ENCODE data around the gene ARHGAP4. TPM values are rescaled to one million over a fixed set of nuclear protein-coding genes. Genes with fewer than 3 reads are reported as not detected.
A peak's percentile ranks its signal among the peaks of the same experiment; 100 is the strongest.

ARHGAP4 gene
- total RNA-seq, 4 donors from 2014 or later = 44.9 to 52.4 (median 49.9) TPM

GRCh38 chrX:153948847-153949805 is 23.1 kb upstream of the ARHGAP4 start:
- H3K27me3 ChIP-seq = no peaks in the 10 kb centered on the region
- in situ Hi-C loops (cut with MboI; ENCODE audit: low pct_ligation_motif_present in 1 of 4, low pct_unique_long_range_greater_than_20kb in 1 of 4, low sequenced_read_pairs in 3 of 4) = loop anchor here in 1 of 4 donors (25.0 kb wide), 2 partner anchors 162 to 987 kb away; partner anchors contain the start of genes IDH3G, SRPK3 and SSR4
- no peaks in the 10 kb centered on the region for H3K36me3 ChIP-seq
- no peak for DNase-seq
- peak overlapping the region; percentile 58 to 72 (median 66) for H3K27ac ChIP-seq
- no peaks in the 10 kb centered on the region for H3K9me3 ChIP-seq
- TF ChIP-seq, protein P1, sequence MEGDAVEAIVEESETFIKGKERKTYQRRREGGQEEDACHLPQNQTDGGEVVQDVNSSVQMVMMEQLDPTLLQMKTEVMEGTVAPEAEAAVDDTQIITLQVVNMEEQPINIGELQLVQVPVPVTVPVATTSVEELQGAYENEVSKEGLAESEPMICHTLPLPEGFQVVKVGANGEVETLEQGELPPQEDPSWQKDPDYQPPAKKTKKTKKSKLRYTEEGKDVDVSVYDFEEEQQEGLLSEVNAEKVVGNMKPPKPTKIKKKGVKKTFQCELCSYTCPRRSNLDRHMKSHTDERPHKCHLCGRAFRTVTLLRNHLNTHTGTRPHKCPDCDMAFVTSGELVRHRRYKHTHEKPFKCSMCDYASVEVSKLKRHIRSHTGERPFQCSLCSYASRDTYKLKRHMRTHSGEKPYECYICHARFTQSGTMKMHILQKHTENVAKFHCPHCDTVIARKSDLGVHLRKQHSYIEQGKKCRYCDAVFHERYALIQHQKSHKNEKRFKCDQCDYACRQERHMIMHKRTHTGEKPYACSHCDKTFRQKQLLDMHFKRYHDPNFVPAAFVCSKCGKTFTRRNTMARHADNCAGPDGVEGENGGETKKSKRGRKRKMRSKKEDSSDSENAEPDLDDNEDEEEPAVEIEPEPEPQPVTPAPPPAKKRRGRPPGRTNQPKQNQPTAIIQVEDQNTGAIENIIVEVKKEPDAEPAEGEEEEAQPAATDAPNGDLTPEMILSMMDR (IDR thresholded peaks at IDR 0.05) = no peak
- no peak for TF ChIP-seq POLR2AphosphoS5 (IDR thresholded peaks at IDR 0.05)
- intact Hi-C loops (cut with DNase I; ENCODE audit: low total_unique reads) = no loop called here
- no peak overlapping the region for H3K4me3 ChIP-seq
- WGBS, 2 donors (ENCODE audit: low coverage in 1 of 2) = 72% methylated on average over 30 of the region's 30 CpGs; no CpG with 5 or more reads in 1 of the 2 donors
- peaks cover 0 to 13% (median 0%) of the 10 kb centered on the region in 4 donors for H3K4me1 ChIP-seq

DNA sequence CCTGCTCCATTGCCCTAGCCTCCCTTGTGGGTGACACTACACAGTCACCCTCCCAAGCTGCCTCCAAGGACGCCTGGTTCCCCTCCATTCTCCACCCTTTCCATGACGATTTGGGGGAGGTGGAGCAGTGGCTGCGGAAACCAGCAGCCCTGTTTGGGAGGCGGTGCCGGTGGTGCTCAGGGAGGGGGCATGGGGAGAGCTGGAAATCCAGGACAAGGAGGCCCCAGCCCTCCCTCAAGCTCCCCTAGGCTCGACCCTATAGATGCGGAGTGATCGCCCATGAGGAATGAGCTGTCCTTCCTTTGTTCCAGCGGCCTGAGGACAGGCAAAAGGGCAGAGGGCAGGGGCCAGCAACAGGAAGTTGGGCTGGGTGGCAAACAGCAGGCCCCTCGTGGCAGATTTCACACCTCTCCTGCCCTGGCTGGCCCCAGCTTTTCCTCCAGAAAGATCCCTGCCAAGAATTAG is 22.0 kb upstream of the ARHGAP4 start:
- Histone ChIP-seq H3K4me3 (no peak overlapping the region), H3K36me3 (no peaks in the 10 kb centered on the region), H3K4me1 (peaks cover 0 to 13% (median 0%) of the 10 kb centered on the region in 4 donors), H3K27me3 (no peaks in the 10 kb centered on the region), H3K9me3 (no peaks in the 10 kb centered on the region), H3K27ac (peak overlapping the region; percentile 58 to 72 (median 66))
- no peak for TF ChIP-seq POLR2AphosphoS5 (IDR thresholded peaks at IDR 0.05)
- TF ChIP-seq, protein P1 (IDR thresholded peaks at IDR 0.05) = no peak
- no peak for TF ChIP-seq POLR2A (IDR thresholded peaks at IDR 0.05)
- no peak for TF ChIP-seq EP300 (IDR thresholded peaks at IDR 0.05; ENCODE audit: low read depth)
- in situ Hi-C loops (cut with MboI; ENCODE audit: low pct_ligation_motif_present in 1 of 4, low pct_unique_long_range_greater_than_20kb in 1 of 4, low sequenced_read_pairs in 3 of 4) = loop anchor here in 1 of 4 donors (25.0 kb wide), 2 partner anchors 161 to 986 kb away; partner anchors contain the start of genes IDH3G, SRPK3 and SSR4
- no peak for DNase-seq
- intact Hi-C loops (cut with DNase I; ENCODE audit: low total_unique reads) = no loop called here
- 82% methylated on average over 10 of the region's 10 CpGs; no CpG with 5 or more reads in 1 of the 2 donors for WGBS, 2 donors (ENCODE audit: low coverage in 1 of 2)

DNA sequence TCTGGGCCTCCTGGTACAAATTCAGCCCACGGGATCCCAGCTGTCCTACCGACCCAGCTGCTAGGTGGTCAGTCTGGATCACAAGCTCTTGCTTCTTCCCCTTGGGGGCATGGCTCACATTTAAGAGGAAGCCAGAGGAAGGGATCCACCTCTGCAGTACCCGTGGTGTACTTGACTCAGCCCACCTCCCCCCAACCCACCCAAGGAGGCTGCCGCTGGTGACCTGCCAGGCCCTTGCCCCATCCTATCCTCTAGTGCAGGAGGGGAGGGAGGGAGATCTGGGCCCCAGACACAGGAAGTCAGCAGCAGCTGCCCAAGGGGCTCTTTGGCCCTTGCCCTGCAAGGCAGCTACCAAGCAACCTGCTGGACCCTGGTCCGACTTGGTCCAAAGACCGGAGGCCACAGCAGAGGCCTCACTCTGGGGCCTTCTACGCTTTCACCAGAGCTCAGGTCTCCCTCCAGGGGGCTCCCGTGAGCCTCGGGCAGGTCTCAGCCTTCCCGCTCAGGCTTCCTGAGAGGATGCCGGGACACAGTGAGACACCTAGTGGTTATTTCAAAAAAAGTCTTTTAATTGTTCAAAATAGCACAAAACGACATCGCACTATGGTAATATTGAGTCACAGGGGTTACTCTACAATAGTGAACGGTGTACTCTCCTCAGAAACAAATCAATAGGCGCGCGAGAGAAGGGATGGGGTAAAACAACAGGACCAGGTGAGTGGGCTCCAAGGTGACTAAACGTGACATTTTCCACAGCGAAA is 21.1 kb upstream of the ARHGAP4 start:
- Histone ChIP-seq H3K4me3 (no peak overlapping the region), H3K4me1 (peaks cover 0 to 12% (median 0%) of the 10 kb centered on the region in 4 donors), H3K27me3 (no peaks in the 10 kb centered on the region), H3K36me3 (no peaks in the 10 kb centered on the region), H3K9me3 (no peaks in the 10 kb centered on the region), H3K27ac (peak overlapping the region; percentile 58 to 72 (median 66))
- WGBS, 2 donors (ENCODE audit: low coverage in 1 of 2) = 47 to 54% methylated on average over 5 to 19 of the region's 19 CpGs
- peak; percentile 84 for DNase-seq
- intact Hi-C loops (cut with DNase I; ENCODE audit: low total_unique reads) = no loop called here
- in situ Hi-C loops (cut with MboI; ENCODE audit: low pct_ligation_motif_present in 1 of 4, low pct_unique_long_range_greater_than_20kb in 1 of 4, low sequenced_read_pairs in 3 of 4) = loop anchor here in 1 of 4 donors (25.0 kb wide), 2 partner anchors 160 to 985 kb away; partner anchors contain the start of genes IDH3G, SRPK3 and SSR4
- TF ChIP-seq EP300 (IDR thresholded peaks at IDR 0.05; ENCODE audit: low read depth) = no peak
- TF ChIP-seq, protein P1 (IDR thresholded peaks at IDR 0.05) = peak; percentile 68 to 84 (median 77)
- peak in 1 of 3 donors; percentile 9 for TF ChIP-seq POLR2AphosphoS5 (IDR thresholded peaks at IDR 0.05)
- TF ChIP-seq POLR2A (IDR thresholded peaks at IDR 0.05) = no peak
